Activated CD8-positive, alpha-beta memory T cell treated with anti-CD3 and anti-CD28 coated beads, Interleukin-2, amount 10 ng/mL, durations not matched to agents 7 days and 5 days (primary cell): Measurements from ENCODE around the gene SH3GLB1. TPM values are rescaled to one million over a fixed set of nuclear protein-coding genes. Genes with fewer than 3 reads are reported as not detected.

ENCODE experiments used
- ATAC-seq: fragments of 150-1000 bp; cut with Tn5 transposase; one replicate; pipeline ENCODE4 v1.10.0; 2021; ENCODE audit warnings: moderate library complexity
- CTCF ChIA-PET: fragments of 350-600 bp; sonication (Branson Sonifier 250); formaldehyde crosslinking; loops from one replicate; lab custom pipeline; 2021; ENCODE audit warnings: antibody characterized with exemption; lab: Charles Lee
- DNase-seq: peaks from one replicate; pipeline ENCODE4 v3.0.0-alpha.2; 2020
- H3K27ac Mint-ChIP-seq: one replicate; pipeline ENCODE4 v1.8.0; 2021; ENCODE audit warnings: mild to moderate bottlenecking, mixed read lengths
- H3K27me3 Mint-ChIP-seq: one replicate; pipeline ENCODE4 v1.8.0; 2021; ENCODE audit warnings: mixed read lengths
- H3K36me3 Mint-ChIP-seq: one replicate; pipeline ENCODE4 v1.8.0; 2021; ENCODE audit warnings: mild to moderate bottlenecking, mixed read lengths
- H3K4me1 Mint-ChIP-seq: one replicate; pipeline ENCODE4 v1.8.0; 2021; ENCODE audit warnings: mixed read lengths
- H3K4me3 Mint-ChIP-seq: one replicate; pipeline ENCODE4 v1.8.0; 2021; ENCODE audit warnings: mild to moderate bottlenecking, moderate library complexity, mixed read lengths
- H3K9me3 Mint-ChIP-seq: one replicate; pipeline ENCODE4 v1.8.0; 2022; ENCODE audit warnings: low read depth, mixed read lengths
- total RNA-seq, 2 experiments: library from RNA; stranded (reverse); gene quantifications; one replicate each; pipeline ENCODE4 v1.2.3, GENCODE V29; 2021

The SH3GLB1 gene
- total RNA-seq, 2 experiments from 2014 or later = 62.1 to 68.6 TPM

- H3K9me3 Mint-ChIP-seq = no peaks in the 10 kb centered on the region
- H3K4me3 Mint-ChIP-seq = no peak overlapping the region
- ATAC-seq = no peak
- DNase-seq = no peak
- H3K27me3 Mint-ChIP-seq = peaks cover 21% of the 10 kb centered on the region
- H3K4me1 Mint-ChIP-seq = no peaks in the 10 kb centered on the region
- CTCF ChIA-PET = no interaction called here
- no peak overlapping the region for H3K27ac Mint-ChIP-seq
- no peaks in the 10 kb centered on the region for H3K36me3 Mint-ChIP-seq
Observed at GRCh38 chr1:86765674-86766073, 61.3 kb downstream of the SH3GLB1 start.

GRCh38 chr1:86768554-86768953, 64.2 kb downstream of the SH3GLB1 start:
- no peaks in the 10 kb centered on the region for H3K36me3 Mint-ChIP-seq
- peaks cover 21% of the 10 kb centered on the region for H3K27me3 Mint-ChIP-seq
- peaks cover under 1% of the 10 kb centered on the region for H3K4me1 Mint-ChIP-seq
- ATAC-seq (no peak), DNase-seq (no peak)
- no peak overlapping the region for H3K4me3 Mint-ChIP-seq
- H3K27ac Mint-ChIP-seq = no peak overlapping the region
- CTCF ChIA-PET = no interaction called here
- no peaks in the 10 kb centered on the region for H3K9me3 Mint-ChIP-seq

GRCh38 chr1:86769065-86769464, 64.7 kb downstream of the SH3GLB1 start:
- ATAC-seq (no peak), DNase-seq (no peak)
- peaks cover 6% of the 10 kb centered on the region for H3K4me1 Mint-ChIP-seq
- no peak overlapping the region for H3K4me3 Mint-ChIP-seq
- peaks cover 21% of the 10 kb centered on the region for H3K27me3 Mint-ChIP-seq
- CTCF ChIA-PET = no interaction called here
- no peaks in the 10 kb centered on the region for H3K9me3 Mint-ChIP-seq
- no peak overlapping the region for H3K27ac Mint-ChIP-seq
- H3K36me3 Mint-ChIP-seq = no peaks in the 10 kb centered on the region

- no peak overlapping the region for H3K4me3 Mint-ChIP-seq
- CTCF ChIA-PET = interaction anchor here (0.5 to 1.1 kb wide), 2 partner anchors 91 to 394 kb away, joined by 3 read pairs; no protein-coding TSS in a partner anchor
- H3K4me1 Mint-ChIP-seq = peaks cover 12% of the 10 kb centered on the region
- H3K27ac Mint-ChIP-seq = peak overlapping the region; percentile 5
- no peaks in the 10 kb centered on the region for H3K27me3 Mint-ChIP-seq
- DNase-seq (no peak), ATAC-seq (no peak)
- H3K9me3 Mint-ChIP-seq = no peaks in the 10 kb centered on the region
- no peaks in the 10 kb centered on the region for H3K36me3 Mint-ChIP-seq
Observed at GRCh38 chr1:86773341-86774288, 69.2 kb downstream of the SH3GLB1 start.

- H3K4me3 Mint-ChIP-seq = no peak overlapping the region
- CTCF ChIA-PET = interaction anchor here (1.1 kb wide), 1 partner anchor 395 kb away, joined by 3 read pairs; no protein-coding TSS in a partner anchor
- H3K27ac Mint-ChIP-seq = peak overlapping the region; percentile 5
- no peaks in the 10 kb centered on the region for H3K36me3 Mint-ChIP-seq
- peak; percentile 60 for DNase-seq
- peak; percentile 65 for ATAC-seq
- peaks cover 12% of the 10 kb centered on the region for H3K4me1 Mint-ChIP-seq
- no peaks in the 10 kb centered on the region for H3K27me3 Mint-ChIP-seq
- no peaks in the 10 kb centered on the region for H3K9me3 Mint-ChIP-seq
Observed at GRCh38 chr1:86774305-86775295, 70.2 kb downstream of the SH3GLB1 start.

DNA sequence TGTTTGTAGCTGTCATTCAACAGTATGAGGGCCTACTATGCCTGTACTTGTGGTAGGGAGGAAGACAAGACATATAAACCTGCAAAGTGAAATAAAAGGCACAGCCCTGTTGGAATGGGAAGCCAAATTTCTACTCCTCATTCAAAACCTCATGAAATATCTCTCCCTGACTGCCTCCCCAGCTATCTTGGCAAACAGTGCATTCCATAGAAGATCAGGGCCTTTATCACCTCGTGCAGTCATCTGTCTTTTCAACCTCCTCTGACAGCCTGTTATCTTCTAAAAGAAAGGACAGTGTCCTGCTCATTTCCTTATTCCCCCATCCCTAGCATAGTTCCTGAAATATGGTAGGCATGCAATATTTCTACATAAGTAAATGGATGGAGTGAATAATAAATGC, 71.0 kb downstream of the SH3GLB1 start:
- Mint-ChIP-seq H3K36me3 (no peaks in the 10 kb centered on the region), H3K27me3 (no peaks in the 10 kb centered on the region), H3K4me1 (peaks cover 12% of the 10 kb centered on the region), H3K27ac (no peak overlapping the region), H3K4me3 (no peak overlapping the region), H3K9me3 (no peaks in the 10 kb centered on the region)
- CTCF ChIA-PET = no interaction called here
- no peak for DNase-seq
- ATAC-seq = no peak

GRCh38 chr1:86776108-86776507, 71.7 kb downstream of the SH3GLB1 start:
- Mint-ChIP-seq H3K36me3 (no peaks in the 10 kb centered on the region), H3K27ac (no peak overlapping the region), H3K4me1 (peaks cover 12% of the 10 kb centered on the region), H3K9me3 (no peaks in the 10 kb centered on the region), H3K4me3 (no peak overlapping the region), H3K27me3 (no peaks in the 10 kb centered on the region)
- no peak for DNase-seq
- CTCF ChIA-PET = no interaction called here
- no peak for ATAC-seq

- no peak for ATAC-seq
- Mint-ChIP-seq H3K27me3 (no peaks in the 10 kb centered on the region), H3K36me3 (no peaks in the 10 kb centered on the region), H3K27ac (no peak overlapping the region), H3K4me3 (no peak overlapping the region), H3K9me3 (no peaks in the 10 kb centered on the region), H3K4me1 (peaks cover 10% of the 10 kb centered on the region)
- CTCF ChIA-PET = no interaction called here
- DNase-seq = no peak
Observed at GRCh38 chr1:86778569-86779239, 74.3 kb downstream of the SH3GLB1 start.

- Mint-ChIP-seq H3K36me3 (no peaks in the 10 kb centered on the region), H3K9me3 (no peaks in the 10 kb centered on the region), H3K27ac (no peak overlapping the region), H3K4me1 (peaks cover 1% of the 10 kb centered on the region), H3K27me3 (no peaks in the 10 kb centered on the region), H3K4me3 (no peak overlapping the region)
- DNase-seq (no peak), ATAC-seq (no peak)
- CTCF ChIA-PET = no interaction called here
Observed at GRCh38 chr1:86779308-86780191, 75.2 kb downstream of the SH3GLB1 start.

DNA sequence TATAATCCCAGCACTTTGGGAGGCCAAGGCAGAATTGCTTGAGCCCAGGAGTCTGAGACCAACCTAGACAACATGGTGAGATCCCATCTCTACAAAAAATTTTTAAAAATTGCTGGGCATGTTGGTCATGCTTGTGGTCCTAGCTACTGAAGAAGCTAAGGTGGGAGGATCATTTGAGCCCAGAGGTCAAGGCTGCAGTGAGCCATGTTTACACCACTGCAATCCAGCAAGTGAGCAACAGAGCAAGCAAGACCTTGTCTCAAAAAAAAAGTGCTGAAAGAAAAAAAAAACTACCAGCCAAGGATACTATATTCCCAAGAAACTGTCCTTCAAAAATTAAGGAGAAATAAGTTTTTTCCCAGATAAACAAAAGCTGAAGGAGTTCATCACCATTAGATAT, 78.1 kb downstream of the SH3GLB1 start:
- no peaks in the 10 kb centered on the region for H3K9me3 Mint-ChIP-seq
- H3K36me3 Mint-ChIP-seq = no peaks in the 10 kb centered on the region
- CTCF ChIA-PET = no interaction called here
- H3K4me1 Mint-ChIP-seq = no peaks in the 10 kb centered on the region
- no peak overlapping the region for H3K27ac Mint-ChIP-seq
- DNase-seq (no peak), ATAC-seq (no peak)
- H3K4me3 Mint-ChIP-seq = no peak overlapping the region
- H3K27me3 Mint-ChIP-seq = no peaks in the 10 kb centered on the region

DNA sequence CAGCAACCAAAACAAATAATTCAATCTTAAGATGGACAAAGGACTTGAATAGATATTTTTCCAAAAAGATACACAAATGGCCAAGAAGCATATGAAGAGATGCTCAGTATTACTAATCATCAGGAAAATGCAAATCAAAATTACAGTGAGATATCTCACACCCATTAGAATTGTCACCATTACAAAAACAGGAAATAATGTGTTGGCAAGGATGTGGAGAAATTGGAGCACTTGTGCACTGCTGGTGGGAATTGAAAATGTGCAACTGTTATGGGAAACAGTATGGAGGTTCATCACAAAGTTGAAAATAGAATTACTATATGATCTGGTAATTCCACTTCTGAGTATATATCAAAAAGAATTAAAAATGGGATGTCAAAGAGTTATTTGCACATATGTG, 83.2 kb downstream of the SH3GLB1 start:
- ATAC-seq = no peak
- H3K36me3 Mint-ChIP-seq = no peaks in the 10 kb centered on the region
- H3K27ac Mint-ChIP-seq = no peak overlapping the region
- DNase-seq = no peak
- CTCF ChIA-PET = no interaction called here
- H3K4me3 Mint-ChIP-seq = no peak overlapping the region
- H3K27me3 Mint-ChIP-seq = no peaks in the 10 kb centered on the region
- H3K4me1 Mint-ChIP-seq = peaks cover 1% of the 10 kb centered on the region
- H3K9me3 Mint-ChIP-seq = no peaks in the 10 kb centered on the region
